Ovary (tissue), 3 donors: ENCODE measurements around the gene TIMP3.

Experiments
- EP300 ChIP-seq: sonication (generic); formaldehyde crosslinking; IDR thresholded peaks from one replicate; pipeline ENCODE4 v1.6.1; 2017; ENCODE audit warnings: antibody characterized with exemption
- TF ChIP-seq, protein P1 (sequence below), 3 donors: fragments of 450-650 bp in 2 of 3; fragments of 200-600 bp in 1 of 3; IDR thresholded peaks; one replicate each; pipeline versions ENCODE4 v1.5.1 to v1.8.0; 2016 to 2022; ENCODE audit warnings: antibody characterized with exemption in 3 of 3, mild to moderate bottlenecking in 1 of 3
- donor health status: DM: no; HTN: no; CAD: no.

DNA sequence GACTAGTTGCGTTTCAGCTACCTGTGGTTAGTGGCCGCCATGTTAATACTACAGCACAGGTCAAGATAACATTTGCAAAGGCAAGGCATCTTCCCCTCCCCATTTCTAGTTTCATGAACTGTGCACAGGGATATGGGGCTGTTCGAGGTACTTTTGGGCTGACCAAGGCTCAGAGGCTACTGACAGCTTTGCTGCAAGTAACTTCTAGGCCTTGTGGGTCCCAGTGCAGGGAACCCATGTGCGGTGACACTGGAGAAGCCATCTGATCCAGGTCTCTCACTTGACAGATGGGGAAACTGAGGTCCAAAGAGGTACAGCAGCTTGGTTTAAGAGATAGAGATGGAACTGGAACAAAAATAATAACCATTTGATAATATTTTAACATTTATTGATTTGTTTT, 13.6 kb downstream of the TIMP3 start:
- TF ChIP-seq, protein P1, sequence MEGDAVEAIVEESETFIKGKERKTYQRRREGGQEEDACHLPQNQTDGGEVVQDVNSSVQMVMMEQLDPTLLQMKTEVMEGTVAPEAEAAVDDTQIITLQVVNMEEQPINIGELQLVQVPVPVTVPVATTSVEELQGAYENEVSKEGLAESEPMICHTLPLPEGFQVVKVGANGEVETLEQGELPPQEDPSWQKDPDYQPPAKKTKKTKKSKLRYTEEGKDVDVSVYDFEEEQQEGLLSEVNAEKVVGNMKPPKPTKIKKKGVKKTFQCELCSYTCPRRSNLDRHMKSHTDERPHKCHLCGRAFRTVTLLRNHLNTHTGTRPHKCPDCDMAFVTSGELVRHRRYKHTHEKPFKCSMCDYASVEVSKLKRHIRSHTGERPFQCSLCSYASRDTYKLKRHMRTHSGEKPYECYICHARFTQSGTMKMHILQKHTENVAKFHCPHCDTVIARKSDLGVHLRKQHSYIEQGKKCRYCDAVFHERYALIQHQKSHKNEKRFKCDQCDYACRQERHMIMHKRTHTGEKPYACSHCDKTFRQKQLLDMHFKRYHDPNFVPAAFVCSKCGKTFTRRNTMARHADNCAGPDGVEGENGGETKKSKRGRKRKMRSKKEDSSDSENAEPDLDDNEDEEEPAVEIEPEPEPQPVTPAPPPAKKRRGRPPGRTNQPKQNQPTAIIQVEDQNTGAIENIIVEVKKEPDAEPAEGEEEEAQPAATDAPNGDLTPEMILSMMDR (IDR thresholded peaks at IDR 0.05), result no peak
- no peak for TF ChIP-seq EP300
